Measurements from ENCODE around the gene CYP2F1. TPM values are rescaled to one million over a fixed set of nuclear protein-coding genes. Genes with fewer than 3 reads are reported as not detected.
"Not testable (repeated sequence)": the region's sequence is repeated elsewhere in the genome, so short reads cannot be mapped to it uniquely, and the experiment has no call there.

Gene CYP2F1
- total and polyA plus RNA-seq, 8 donors, result not detected

DNA sequence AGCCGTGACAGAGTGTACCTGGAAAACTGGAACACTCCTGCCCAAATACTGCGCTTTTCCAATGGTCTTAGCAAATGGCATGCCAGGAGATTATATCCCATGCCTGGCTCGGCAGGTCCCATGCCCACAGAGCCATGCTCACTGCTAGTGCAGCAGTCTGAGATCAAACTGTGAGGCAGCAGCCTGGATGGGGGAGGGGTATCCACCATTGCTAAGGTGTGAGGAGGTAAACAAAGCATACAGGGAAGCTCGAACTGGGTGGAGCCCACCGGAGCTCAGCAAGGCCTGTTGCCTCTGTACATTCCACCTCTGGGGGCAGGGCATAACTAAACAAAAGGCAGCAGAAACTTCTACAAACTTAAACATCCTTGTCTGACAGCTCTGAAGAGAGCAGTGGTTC is 15.5 kb upstream of the CYP2F1 start:
- H3K4me1 ChIP-seq, result no peaks in the 10 kb centered on the region
- no peaks in the 10 kb centered on the region for H3K9me3 ChIP-seq
- no peaks in the 10 kb centered on the region for H3K36me3 ChIP-seq
- intact Hi-C loops (cut with DNase I), result no loop called here
- no peaks in the 10 kb centered on the region for H3K27me3 ChIP-seq
- no peak overlapping the region for H3K4me3 ChIP-seq
- WGBS, 2 donors, result 39 to 46% methylated on average over 5 of the region's 5 CpGs
- FAIRE-seq, result no peak
- DNase-seq, result no peak
- H3K27ac ChIP-seq, result no peak overlapping the region
- TF ChIP-seq, protein P1, sequence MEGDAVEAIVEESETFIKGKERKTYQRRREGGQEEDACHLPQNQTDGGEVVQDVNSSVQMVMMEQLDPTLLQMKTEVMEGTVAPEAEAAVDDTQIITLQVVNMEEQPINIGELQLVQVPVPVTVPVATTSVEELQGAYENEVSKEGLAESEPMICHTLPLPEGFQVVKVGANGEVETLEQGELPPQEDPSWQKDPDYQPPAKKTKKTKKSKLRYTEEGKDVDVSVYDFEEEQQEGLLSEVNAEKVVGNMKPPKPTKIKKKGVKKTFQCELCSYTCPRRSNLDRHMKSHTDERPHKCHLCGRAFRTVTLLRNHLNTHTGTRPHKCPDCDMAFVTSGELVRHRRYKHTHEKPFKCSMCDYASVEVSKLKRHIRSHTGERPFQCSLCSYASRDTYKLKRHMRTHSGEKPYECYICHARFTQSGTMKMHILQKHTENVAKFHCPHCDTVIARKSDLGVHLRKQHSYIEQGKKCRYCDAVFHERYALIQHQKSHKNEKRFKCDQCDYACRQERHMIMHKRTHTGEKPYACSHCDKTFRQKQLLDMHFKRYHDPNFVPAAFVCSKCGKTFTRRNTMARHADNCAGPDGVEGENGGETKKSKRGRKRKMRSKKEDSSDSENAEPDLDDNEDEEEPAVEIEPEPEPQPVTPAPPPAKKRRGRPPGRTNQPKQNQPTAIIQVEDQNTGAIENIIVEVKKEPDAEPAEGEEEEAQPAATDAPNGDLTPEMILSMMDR (IDR thresholded peaks at IDR 0.05), result no peak
- no peak for ATAC-seq

DNA sequence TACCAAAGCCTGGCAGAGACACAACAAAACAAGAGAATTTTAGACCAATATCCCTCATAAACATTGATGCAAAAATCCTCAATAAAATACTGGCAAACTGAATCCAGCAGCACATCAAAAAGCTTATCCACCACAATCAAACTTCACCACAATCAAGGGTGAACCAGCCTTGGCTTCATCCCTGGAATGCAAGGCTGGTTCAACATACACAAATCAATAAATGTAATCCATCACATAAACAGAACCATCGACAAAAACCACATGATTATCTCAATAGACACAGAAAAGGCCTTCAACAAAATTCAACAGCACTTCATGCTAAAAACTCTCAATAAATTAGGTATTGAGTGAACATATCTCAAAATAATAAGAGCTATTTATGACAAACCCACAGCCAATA is 12.0 kb upstream of the CYP2F1 start:
- intact Hi-C loops (cut with DNase I); FAIRE-seq: not testable (repeated sequence)

DNA sequence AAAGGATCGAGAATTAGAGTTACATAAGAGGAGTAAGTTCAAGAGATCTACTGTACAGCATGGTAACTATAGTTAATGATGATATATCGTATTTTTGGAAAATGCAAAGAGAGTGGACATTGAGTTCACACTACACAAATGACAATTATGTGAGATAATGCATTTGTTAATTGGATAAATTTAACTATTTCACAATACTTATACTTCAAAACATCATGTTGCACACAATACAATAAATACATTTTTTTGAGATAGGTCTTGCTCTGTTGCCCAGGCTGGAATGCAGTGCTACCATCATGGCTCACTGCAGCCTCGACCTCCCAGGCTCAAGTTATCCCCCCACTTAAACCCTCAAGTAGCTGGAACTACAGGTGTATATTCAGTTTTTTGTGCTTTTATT is 8.1 kb upstream of the CYP2F1 start:
- Histone ChIP-seq H3K9me3 (no peaks in the 10 kb centered on the region), H3K4me3 (no peak overlapping the region), H3K4me1 (no peaks in the 10 kb centered on the region), H3K27me3 (no peaks in the 10 kb centered on the region), H3K36me3 (no peaks in the 10 kb centered on the region), H3K27ac (no peak overlapping the region)
- 50 to 70% methylated on average over 3 of the region's 3 CpGs for WGBS, 2 donors
- TF ChIP-seq, protein P1 (IDR thresholded peaks at IDR 0.05), result no peak
- intact Hi-C loops (cut with DNase I), result no loop called here
- DNase-seq (no peak), ATAC-seq (no peak), FAIRE-seq (no peak)

More for the DNA sequence above, 12.0 kb upstream of the CYP2F1 start:
- not testable (repeated sequence) for H3K36me3 ChIP-seq, H3K27ac ChIP-seq, H3K9me3 ChIP-seq, ATAC-seq, H3K27me3 ChIP-seq, DNase-seq, H3K4me3 ChIP-seq, H3K4me1 ChIP-seq
- WGBS, 2 donors, result 66 to 78% methylated on average over 1 of the region's 1 CpG

DNA sequence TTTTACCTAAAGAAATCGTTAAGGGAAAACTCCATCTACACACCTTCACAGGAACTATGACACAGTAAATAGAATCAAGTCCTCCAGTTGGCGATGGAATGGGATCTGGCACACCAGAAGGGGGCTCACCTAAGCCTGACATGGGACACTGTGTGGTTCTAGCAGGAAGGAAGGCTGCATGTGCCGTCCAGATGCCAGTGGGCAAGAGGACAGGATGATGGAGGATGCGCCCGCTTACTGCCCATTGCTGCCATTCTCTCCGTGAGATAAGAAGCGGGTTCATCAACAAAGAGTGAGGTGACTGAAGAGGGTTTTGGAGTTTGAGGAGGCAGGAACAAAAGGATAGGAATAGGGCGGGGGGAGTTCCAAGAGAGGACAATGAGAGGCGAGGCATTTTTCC is 2.9 kb upstream of the CYP2F1 start:
- 69 to 71% methylated on average over 9 of the region's 9 CpGs for WGBS, 2 donors
- peak in 1 of 6 donors; percentile 25 for DNase-seq
- H3K9me3 ChIP-seq, result no peaks in the 10 kb centered on the region
- ATAC-seq, result no peak
- H3K36me3 ChIP-seq, result no peaks in the 10 kb centered on the region
- no peak for FAIRE-seq
- no peak overlapping the region for H3K4me3 ChIP-seq
- TF ChIP-seq, protein P1 (IDR thresholded peaks at IDR 0.05), result no peak
- H3K27me3 ChIP-seq, result no peaks in the 10 kb centered on the region
- H3K4me1 ChIP-seq, result no peaks in the 10 kb centered on the region
- no peak overlapping the region for H3K27ac ChIP-seq
- intact Hi-C loops (cut with DNase I), result no loop called here

DNA sequence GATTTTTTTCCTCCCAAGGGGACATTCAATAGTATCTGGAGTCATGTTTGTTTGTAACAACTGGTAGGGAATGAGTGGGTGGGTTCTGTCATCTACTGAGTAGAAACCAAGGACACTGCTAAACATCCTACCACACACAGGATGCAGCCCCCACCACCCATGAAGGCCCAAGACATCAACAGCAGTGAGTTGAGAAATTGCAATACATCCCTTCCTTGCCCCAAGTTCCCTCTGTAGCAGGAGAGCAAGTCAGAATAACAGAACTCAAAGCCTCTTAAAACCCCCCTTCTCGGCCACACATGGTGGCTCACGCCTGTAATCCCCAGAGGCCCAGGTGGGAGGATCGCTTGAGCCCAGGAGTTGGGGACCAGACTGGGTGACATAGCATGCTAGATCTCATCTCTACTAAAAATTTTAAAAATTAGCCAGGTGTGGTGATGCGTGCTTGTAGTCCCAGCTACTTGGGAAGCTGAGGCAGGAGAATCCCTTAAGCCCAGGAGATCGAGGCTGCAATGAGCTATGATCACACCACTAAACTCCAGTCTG is 2.4 kb upstream of the CYP2F1 start:
- Histone ChIP-seq H3K36me3 (no peaks in the 10 kb centered on the region), H3K27me3 (no peaks in the 10 kb centered on the region), H3K4me3 (no peak overlapping the region), H3K27ac (no peak overlapping the region), H3K4me1 (no peaks in the 10 kb centered on the region), H3K9me3 (no peaks in the 10 kb centered on the region)
- intact Hi-C loops (cut with DNase I), result no loop called here
- DNase-seq, result peak in 1 of 6 donors; percentile 9
- no peak for FAIRE-seq
- WGBS, 2 donors, result 75 to 86% methylated on average over 5 of the region's 5 CpGs
- ATAC-seq, result no peak
- TF ChIP-seq, protein P1 (IDR thresholded peaks at IDR 0.05), result no peak

All from pancreas (tissue), 10 donors.